ENCODE results near the gene ARF1. TPM values are rescaled to one million over a fixed set of nuclear protein-coding genes. Genes with fewer than 3 reads are reported as not detected.
A peak's percentile ranks its signal among the peaks of the same experiment; 100 is the strongest.

Gene ARF1
- total RNA-seq, 6 donors from 2014 or later: 157 to 487 (median 374) TPM

GRCh38 chr1:228093050-228093906 lies 10.8 kb downstream of the ARF1 start:
- Histone ChIP-seq H3K36me3 (peaks cover 10 to 39% (median 29%) of the 10 kb centered on the region in 4 donors), H3K4me3 (no peak overlapping the region), H3K27ac (no peak overlapping the region), H3K27me3 (no peaks in the 10 kb centered on the region), H3K9me3 (peaks cover 0 to 9% (median 5%) of the 10 kb centered on the region in 4 donors), H3K4me1 (peaks cover 62 to 77% (median 64%) of the 10 kb centered on the region in 4 donors)
- TF ChIP-seq CTCF (IDR thresholded peaks at IDR 0.05) (no peak), POLR2A (IDR thresholded peaks at IDR 0.05) (no peak), POLR2AphosphoS5 (IDR thresholded peaks at IDR 0.05) (no peak), EP300 (IDR thresholded peaks at IDR 0.05) (no peak)
- DNase-seq (no peak), ATAC-seq (ENCODE audit: low FRiP score in 2 of 2) (no peak)
- WGBS, 2 donors: 93% methylated on average over 17 to 20 of the region's 20 CpGs

- TF ChIP-seq CTCF (IDR thresholded peaks at IDR 0.05): no peak
- TF ChIP-seq POLR2AphosphoS5 (IDR thresholded peaks at IDR 0.05): no peak
- TF ChIP-seq POLR2A (IDR thresholded peaks at IDR 0.05): no peak
- no peak for TF ChIP-seq EP300 (IDR thresholded peaks at IDR 0.05)
- DNase-seq: no peak
- H3K4me3 ChIP-seq: no peak overlapping the region
- no peak for ATAC-seq (ENCODE audit: low FRiP score in 2 of 2)
- H3K9me3 ChIP-seq: peaks cover 0 to 9% (median 5%) of the 10 kb centered on the region in 4 donors
- WGBS, 2 donors: 94 to 97% methylated on average over 13 of the region's 13 CpGs
- H3K4me1 ChIP-seq: peaks cover 49 to 65% (median 51%) of the 10 kb centered on the region in 4 donors
- no peaks in the 10 kb centered on the region for H3K27me3 ChIP-seq
- H3K36me3 ChIP-seq: peaks cover 19 to 44% (median 37%) of the 10 kb centered on the region in 4 donors
- H3K27ac ChIP-seq: no peak overlapping the region
Measured at GRCh38 chr1:228094432-228095016, 12.0 kb downstream of the ARF1 start.

- no peak for TF ChIP-seq CTCF (IDR thresholded peaks at IDR 0.05)
- no peak for TF ChIP-seq POLR2A (IDR thresholded peaks at IDR 0.05)
- no peak for TF ChIP-seq POLR2AphosphoS5 (IDR thresholded peaks at IDR 0.05)
- TF ChIP-seq EP300 (IDR thresholded peaks at IDR 0.05): no peak
- Histone ChIP-seq H3K4me3 (no peak overlapping the region), H3K27me3 (no peaks in the 10 kb centered on the region), H3K9me3 (peaks cover 0 to 9% (median 5%) of the 10 kb centered on the region in 4 donors), H3K36me3 (peaks cover 19 to 50% (median 43%) of the 10 kb centered on the region in 4 donors), H3K27ac (no peak overlapping the region), H3K4me1 (peaks cover 43 to 59% (median 45%) of the 10 kb centered on the region in 4 donors)
- DNase-seq: no peak
- WGBS, 2 donors: 94 to 98% methylated on average over 3 to 4 of the region's 4 CpGs
- no peak for ATAC-seq (ENCODE audit: low FRiP score in 2 of 2)
Measured at GRCh38 chr1:228095161-228095560, 12.7 kb downstream of the ARF1 start.

GRCh38 chr1:228095938-228096337 lies 13.4 kb downstream of the ARF1 start:
- 95 to 96% methylated on average over 5 to 8 of the region's 8 CpGs for WGBS, 2 donors

More at GRCh38 chr1:228095938-228096337, 13.4 kb downstream of the ARF1 start:
- Histone ChIP-seq H3K4me3 (no peak overlapping the region), H3K27ac (no peak overlapping the region), H3K9me3 (peaks cover 0 to 9% (median 5%) of the 10 kb centered on the region in 4 donors), H3K36me3 (peaks cover 21 to 58% (median 48%) of the 10 kb centered on the region in 4 donors), H3K27me3 (no peaks in the 10 kb centered on the region), H3K4me1 (peaks cover 35 to 55% (median 37%) of the 10 kb centered on the region in 4 donors)
- DNase-seq: peak in 1 of 2 donors; percentile 12
- TF ChIP-seq POLR2A (IDR thresholded peaks at IDR 0.05): no peak
- TF ChIP-seq EP300 (IDR thresholded peaks at IDR 0.05): no peak
- no peak for TF ChIP-seq CTCF (IDR thresholded peaks at IDR 0.05)
- TF ChIP-seq POLR2AphosphoS5 (IDR thresholded peaks at IDR 0.05): no peak
- no peak for ATAC-seq (ENCODE audit: low FRiP score in 2 of 2)
